G401.6 (cell line): ENCODE measurements around the gene PARD3.

Source experiments
- FAIRE-seq: peaks from 2 replicates; lab custom pipeline; 2012; peaks lifted over from hg19 to GRCh38; lab: Jason Lieb, UNC

PARD3 gene

GRCh38 chr10:34535872-34536271 lies 279.2 kb downstream of the PARD3 start:
- no peak for FAIRE-seq

- FAIRE-seq, result no peak
Observed at GRCh38 chr10:34530778-34531177, 284.3 kb downstream of the PARD3 start.

GRCh38 chr10:34528320-34528719 lies 286.8 kb downstream of the PARD3 start:
- no peak for FAIRE-seq

- FAIRE-seq, result no peak
Observed at GRCh38 chr10:34526758-34527730, 288.1 kb downstream of the PARD3 start.

GRCh38 chr10:34526186-34526585 lies 288.9 kb downstream of the PARD3 start:
- FAIRE-seq, result no peak

GRCh38 chr10:34524369-34525091 lies 290.6 kb downstream of the PARD3 start:
- FAIRE-seq, result no peak

GRCh38 chr10:34523017-34523767 lies 291.9 kb downstream of the PARD3 start:
- FAIRE-seq, result no peak

- peak; percentile 51 for FAIRE-seq
Observed at GRCh38 chr10:34522546-34522945, 292.6 kb downstream of the PARD3 start.

GRCh38 chr10:34520510-34520909 lies 294.6 kb downstream of the PARD3 start:
- FAIRE-seq, result no peak

- no peak for FAIRE-seq
Observed at GRCh38 chr10:34520084-34520483, 295.0 kb downstream of the PARD3 start.

GRCh38 chr10:34514290-34514689 lies 300.8 kb downstream of the PARD3 start:
- no peak for FAIRE-seq

- FAIRE-seq, result no peak
Observed at GRCh38 chr10:34513636-34514035, 301.5 kb downstream of the PARD3 start.

GRCh38 chr10:34507217-34507616 lies 307.9 kb downstream of the PARD3 start:
- no peak for FAIRE-seq

GRCh38 chr10:34506786-34507185 lies 308.3 kb downstream of the PARD3 start:
- no peak for FAIRE-seq

- no peak for FAIRE-seq
Observed at GRCh38 chr10:34505338-34505737, 309.8 kb downstream of the PARD3 start.

GRCh38 chr10:34504534-34504933 lies 310.6 kb downstream of the PARD3 start:
- FAIRE-seq, result no peak

- no peak for FAIRE-seq
Observed at GRCh38 chr10:34503704-34504103, 311.4 kb downstream of the PARD3 start.

- FAIRE-seq, result no peak
Observed at GRCh38 chr10:34499612-34500279, 315.4 kb downstream of the PARD3 start.

- FAIRE-seq, result no peak
Observed at GRCh38 chr10:34498821-34499220, 316.3 kb downstream of the PARD3 start.

- FAIRE-seq, result no peak
Observed at GRCh38 chr10:34495938-34496337, 319.2 kb downstream of the PARD3 start.

GRCh38 chr10:34494012-34494411 lies 321.1 kb downstream of the PARD3 start:
- FAIRE-seq, result no peak

- no peak for FAIRE-seq
Observed at GRCh38 chr10:34492081-34492480, 323.0 kb downstream of the PARD3 start.
